GM23338 (cell line): ENCODE measurements around the gene ADORA1.

ENCODE experiments used
- CREB1 ChIP-seq: fragments of 250-450 bp; sonication (Bioruptor Pico); IDR thresholded peaks from 2 replicates; pipeline ENCODE4 v1.5.0; 2020; ENCODE audit warnings: low read depth, mild to moderate bottlenecking, moderate library complexity
- CTCF ChIP-seq, 2 experiments: fragments of 200-600 bp in 1 of 2; sonication (generic) in 1 of 2; conservative IDR thresholded peaks; 2 replicates each; pipeline versions ENCODE4 v1.5.1 to v1.6.1; 2016 to 2017; ENCODE audit warnings: antibody characterized with exemption in 2 of 2, low read depth in 2 of 2, mild to moderate bottlenecking in 2 of 2, moderate library complexity in 1 of 2
- ETS1 ChIP-seq: IDR thresholded peaks from 2 replicates; pipeline ENCODE4 v1.6.1; 2016; ENCODE audit warnings: antibody characterized with exemption
- EZH2 ChIP-seq: fragments of 200-600 bp; sonication (generic); IDR thresholded peaks from one replicate; pipeline ENCODE4 v1.8.0; 2017; ENCODE audit warnings: antibody characterized with exemption, mild to moderate bottlenecking, low read depth; ENCODE audit not compliant: unreplicated experiment
- EZH2phosphoT487 ChIP-seq: fragments of 200-600 bp; sonication (generic); IDR thresholded peaks from one replicate; pipeline ENCODE4 v1.8.1; 2018; ENCODE audit warnings: antibody characterized with exemption; ENCODE audit not compliant: unreplicated experiment
- JUNB ChIP-seq: IDR thresholded peaks from one replicate; pipeline ENCODE4 v1.6.1; 2016; ENCODE audit warnings: antibody characterized with exemption; ENCODE audit not compliant: unreplicated experiment
- POLR2AphosphoS5 ChIP-seq: IDR thresholded peaks from 2 replicates; pipeline ENCODE4 v1.6.1; 2016; ENCODE audit warnings: antibody characterized with exemption, low read depth
- REST ChIP-seq: IDR thresholded peaks from one replicate; pipeline ENCODE4 v1.6.1; 2018; ENCODE audit warnings: antibody characterized with exemption; ENCODE audit not compliant: unreplicated experiment
- STAT1 ChIP-seq: IDR thresholded peaks from one replicate; pipeline ENCODE4 v1.6.1; 2016; ENCODE audit warnings: antibody characterized with exemption; ENCODE audit not compliant: unreplicated experiment
- ZNF114 ChIP-seq: fragments of 250-450 bp; sonication (Bioruptor Pico); IDR thresholded peaks from 2 replicates; pipeline ENCODE4 v1.5.0; 2020; ENCODE audit warnings: mild to moderate bottlenecking, moderate library complexity
- ZNF331 ChIP-seq: fragments of 250-450 bp; sonication (Bioruptor Pico); IDR thresholded peaks from 2 replicates; pipeline ENCODE4 v1.5.0; 2020; ENCODE audit warnings: low read depth, mild to moderate bottlenecking, moderate library complexity

GRCh38 chr1:203082571-203083462, 44.7 kb upstream of the ADORA1 start:
- TF ChIP-seq CTCF (conservative IDR thresholded peaks at IDR 0.05; ENCODE audit: low read depth in 2 of 2), result no peak
- no peak for TF ChIP-seq POLR2AphosphoS5
- no peak for TF ChIP-seq EZH2phosphoT487
- no peak for TF ChIP-seq REST
- no peak for TF ChIP-seq EZH2
- no peak for TF ChIP-seq ZNF331 (CRISPR knock-in tag)
- no peak for TF ChIP-seq ETS1
- no peak for TF ChIP-seq ZNF114 (CRISPR knock-in tag)
- TF ChIP-seq CREB1 (CRISPR knock-in tag), result no peak
- TF ChIP-seq STAT1, result no peak
- TF ChIP-seq JUNB, result no peak
